Adipocyte (in vitro differentiated cells): Measurements from ENCODE around the gene CLDND1.

ENCODE experiments used
- DNase-seq: peaks from one replicate; pipeline ENCODE4 v3.0.0-alpha.2; 2015; ENCODE audit warnings: low read depth
- H3K27me3 ChIP-seq: replicated peaks from 2 replicates; pipeline ENCODE4 v1.7.0; 2013; ENCODE audit warnings: mild to moderate bottlenecking, low read length, moderate library complexity; ENCODE audit not compliant: control insufficient read depth, insufficient read depth
- H3K36me3 ChIP-seq: 2 replicates; pipeline ENCODE4 v1.7.0; 2013; ENCODE audit warnings: low read length, mild to moderate bottlenecking, moderate library complexity; ENCODE audit not compliant: control insufficient read depth, insufficient read depth, severe bottlenecking
- H3K4me1 ChIP-seq: 2 replicates; pipeline ENCODE4 v1.7.0; 2013; ENCODE audit warnings: mild to moderate bottlenecking, low read length, moderate library complexity; ENCODE audit not compliant: control insufficient read depth, insufficient read depth
- H3K4me3 ChIP-seq: 2 replicates; pipeline ENCODE4 v1.7.0; 2013; ENCODE audit warnings: mild to moderate bottlenecking, low read length, moderate library complexity
- H3K9ac ChIP-seq: 2 replicates; pipeline ENCODE4 v1.7.0; 2013; ENCODE audit warnings: mild to moderate bottlenecking, low read length, moderate library complexity
- H3K9me3 ChIP-seq: 2 replicates; pipeline ENCODE4 v1.7.0; 2013; ENCODE audit warnings: mild to moderate bottlenecking, low read length, moderate library complexity; ENCODE audit not compliant: control insufficient read depth

Gene CLDND1

DNA sequence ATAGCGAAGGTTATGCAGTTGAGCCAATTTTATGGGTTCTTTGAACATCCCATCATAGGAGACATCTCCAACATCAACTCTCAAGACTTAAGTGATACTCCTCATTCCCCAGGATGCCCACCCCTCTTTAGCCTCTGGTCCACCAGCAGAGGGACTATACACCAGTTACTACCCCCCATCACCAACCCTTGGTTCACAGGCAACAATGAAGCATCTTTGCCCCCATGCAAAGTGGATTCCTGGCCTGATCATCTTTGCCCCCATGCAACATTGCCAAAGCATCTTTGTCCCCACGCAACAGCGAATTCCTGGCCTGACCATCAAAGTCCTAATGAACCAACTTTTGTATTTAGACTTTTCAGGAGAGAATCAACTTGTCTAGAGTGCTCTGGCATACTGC is 28.1 kb upstream of the CLDND1 start:
- Histone ChIP-seq H3K36me3 (no peaks in the 10 kb centered on the region), H3K4me3 (no peak overlapping the region), H3K9ac (no peak overlapping the region), H3K4me1 (no peaks in the 10 kb centered on the region), H3K9me3 (no peaks in the 10 kb centered on the region), H3K27me3 (peaks cover 4% of the 10 kb centered on the region)
- DNase-seq: no peak

DNA sequence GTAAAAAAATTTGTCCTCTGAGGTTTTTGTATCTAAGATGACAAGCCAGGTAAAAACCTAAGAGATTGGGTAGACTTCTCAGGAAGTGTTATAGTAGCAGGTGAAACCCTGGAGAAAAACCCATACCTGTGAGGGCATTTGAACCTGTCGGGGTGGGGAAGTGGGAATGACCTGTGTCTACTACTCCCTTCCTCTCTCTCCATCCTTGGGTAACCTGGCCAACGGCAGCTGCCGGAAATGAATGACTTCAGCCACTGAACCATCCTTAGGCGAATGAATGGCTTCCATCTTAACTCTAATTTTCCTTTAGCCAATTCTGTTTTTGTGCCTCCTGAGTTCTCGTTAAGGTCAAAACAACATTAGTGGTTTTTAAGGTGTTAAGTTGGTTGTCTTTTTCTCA is 25.8 kb upstream of the CLDND1 start:
- H3K27me3 ChIP-seq: peaks cover 4% of the 10 kb centered on the region
- H3K9me3 ChIP-seq: no peaks in the 10 kb centered on the region
- no peaks in the 10 kb centered on the region for H3K4me1 ChIP-seq
- DNase-seq: no peak
- H3K36me3 ChIP-seq: no peaks in the 10 kb centered on the region
- H3K4me3 ChIP-seq: no peak overlapping the region
- no peak overlapping the region for H3K9ac ChIP-seq

DNA sequence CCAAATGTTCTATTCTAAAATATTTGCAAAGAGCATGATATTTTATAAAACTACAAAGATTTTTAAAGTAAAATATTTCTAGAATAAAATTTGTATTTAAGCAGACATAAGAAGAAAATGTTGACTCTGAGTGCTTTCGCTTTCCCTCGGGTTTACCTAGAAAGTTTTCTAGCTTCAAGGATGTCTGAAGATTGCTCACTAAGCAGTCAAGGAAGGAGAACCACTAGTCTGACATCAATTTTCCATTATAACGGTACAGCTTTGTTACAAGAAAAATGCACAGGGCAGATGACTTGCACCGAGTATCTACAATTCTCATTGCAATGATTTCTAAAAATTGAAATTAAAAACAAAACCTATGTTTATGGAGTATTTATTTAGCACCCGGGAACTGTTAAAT is 23.2 kb upstream of the CLDND1 start:
- H3K27me3 ChIP-seq: peaks cover 2% of the 10 kb centered on the region
- H3K4me3 ChIP-seq: no peak overlapping the region
- H3K36me3 ChIP-seq: no peaks in the 10 kb centered on the region
- H3K4me1 ChIP-seq: no peaks in the 10 kb centered on the region
- no peak for DNase-seq
- H3K9ac ChIP-seq: no peak overlapping the region
- H3K9me3 ChIP-seq: no peaks in the 10 kb centered on the region

DNA sequence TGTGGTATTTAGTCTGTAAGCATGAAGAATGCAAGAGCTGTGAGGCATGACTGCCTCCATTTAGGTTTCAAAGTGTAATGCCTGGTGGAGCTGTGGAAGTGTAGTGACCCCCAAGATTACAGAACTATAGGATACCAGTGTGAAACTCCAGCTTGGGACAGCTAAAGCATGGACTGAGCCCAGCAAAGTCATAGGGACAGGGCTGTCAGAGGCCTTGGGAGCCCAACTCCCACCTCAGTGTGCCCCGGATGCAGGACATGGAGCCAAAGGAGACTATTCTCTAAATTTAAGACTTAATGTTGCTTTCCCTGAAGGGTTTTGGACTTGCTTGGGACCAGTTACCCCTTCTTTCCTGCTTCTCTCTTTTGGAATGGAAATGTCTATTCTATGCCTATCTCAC is 19.9 kb upstream of the CLDND1 start:
- Histone ChIP-seq H3K27me3 (no peaks in the 10 kb centered on the region), H3K36me3 (no peaks in the 10 kb centered on the region), H3K4me1 (no peaks in the 10 kb centered on the region), H3K9ac (no peak overlapping the region), H3K9me3 (no peaks in the 10 kb centered on the region), H3K4me3 (no peak overlapping the region)
- no peak for DNase-seq

DNA sequence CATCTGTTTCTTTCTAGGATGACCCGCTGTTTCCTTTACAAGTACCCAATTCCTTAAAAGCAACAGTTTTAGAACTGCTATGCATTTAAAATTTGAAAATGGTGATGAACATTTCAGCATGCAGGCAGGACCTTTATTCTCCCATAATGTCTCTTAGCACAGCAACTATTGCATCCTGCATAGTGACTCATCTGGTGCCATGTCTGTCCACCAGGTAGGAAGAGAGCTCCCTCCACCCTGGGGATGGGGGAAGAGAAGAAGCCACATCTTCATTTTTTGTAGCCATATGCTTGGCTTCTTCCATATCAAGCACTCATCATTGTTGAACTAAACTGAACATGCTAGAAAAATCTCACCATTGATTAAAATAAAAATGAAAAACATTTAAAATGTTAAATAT is 19.0 kb upstream of the CLDND1 start:
- DNase-seq: no peak
- H3K36me3 ChIP-seq: no peaks in the 10 kb centered on the region
- H3K4me1 ChIP-seq: no peaks in the 10 kb centered on the region
- H3K27me3 ChIP-seq: no peaks in the 10 kb centered on the region
- H3K9me3 ChIP-seq: no peaks in the 10 kb centered on the region
- H3K4me3 ChIP-seq: no peak overlapping the region
- no peak overlapping the region for H3K9ac ChIP-seq

DNA sequence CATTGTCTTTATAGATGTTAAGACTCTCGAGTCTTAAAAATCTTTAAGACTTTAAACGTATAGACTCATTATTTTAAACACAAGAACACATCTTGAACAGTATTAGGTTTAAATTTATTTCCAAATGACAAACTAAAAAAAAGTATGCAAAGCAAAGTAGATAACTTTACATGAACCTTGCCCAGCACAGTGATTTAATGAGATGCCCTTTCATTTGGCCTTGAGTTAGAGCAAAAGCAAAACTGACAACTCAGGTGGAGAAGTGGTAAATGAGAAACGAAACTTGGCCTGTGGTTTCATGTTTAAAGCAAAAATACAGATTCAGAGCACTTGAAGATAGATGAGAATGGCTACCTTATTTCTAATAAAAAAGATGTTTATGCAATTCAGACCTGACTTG is 17.6 kb upstream of the CLDND1 start:
- no peaks in the 10 kb centered on the region for H3K9me3 ChIP-seq
- H3K9ac ChIP-seq: no peak overlapping the region
- H3K4me1 ChIP-seq: no peaks in the 10 kb centered on the region
- DNase-seq: no peak
- H3K27me3 ChIP-seq: no peaks in the 10 kb centered on the region
- no peak overlapping the region for H3K4me3 ChIP-seq
- no peaks in the 10 kb centered on the region for H3K36me3 ChIP-seq

DNA sequence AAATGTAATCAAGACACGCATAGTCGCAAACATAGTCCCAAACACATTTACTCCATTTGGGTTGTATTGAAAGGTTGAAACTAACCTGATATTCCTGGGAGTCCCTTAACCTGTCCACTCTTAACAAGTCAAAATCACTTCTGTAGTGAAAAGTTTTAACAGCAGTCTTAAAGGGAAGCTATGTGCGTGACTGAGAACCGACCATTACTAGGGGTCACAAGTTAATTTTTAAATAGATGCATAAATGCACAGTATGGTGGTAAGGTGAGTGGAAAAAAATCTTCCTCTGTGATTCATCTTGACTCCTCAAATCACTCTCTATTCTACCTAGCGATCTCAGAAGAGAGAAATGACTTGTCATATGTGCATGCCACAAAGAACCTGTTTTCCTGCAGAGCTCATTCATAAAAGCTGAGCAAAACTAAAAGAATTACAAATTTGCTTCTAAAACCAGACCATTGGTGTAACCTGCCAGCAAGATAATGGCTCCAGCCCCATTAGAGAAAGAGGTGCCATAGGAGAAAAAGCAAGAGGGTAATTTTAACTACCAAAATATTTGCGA is 13.8 kb upstream of the CLDND1 start:
- Histone ChIP-seq H3K36me3 (no peaks in the 10 kb centered on the region), H3K4me1 (no peaks in the 10 kb centered on the region), H3K27me3 (peaks cover 10% of the 10 kb centered on the region), H3K9me3 (no peaks in the 10 kb centered on the region), H3K4me3 (no peak overlapping the region), H3K9ac (no peak overlapping the region)
- no peak for DNase-seq

DNA sequence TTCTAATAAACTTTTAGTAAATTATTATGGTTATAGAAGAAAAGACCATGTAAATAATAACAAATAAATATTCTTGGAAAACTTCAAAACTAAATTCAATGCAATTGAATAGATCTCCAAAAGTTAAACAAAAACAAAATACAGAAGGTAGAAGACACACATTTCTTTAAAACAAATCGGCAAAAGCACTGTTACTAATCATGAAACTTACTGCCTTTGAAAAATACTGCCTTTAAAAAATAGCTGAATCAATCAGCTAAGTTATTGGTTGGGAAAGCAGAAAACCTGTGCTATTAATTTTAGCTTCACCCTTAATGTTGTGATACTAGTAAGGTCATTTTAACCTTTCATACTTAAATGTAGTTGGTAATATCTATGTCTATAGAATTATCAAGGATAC is 12.0 kb upstream of the CLDND1 start:
- H3K27me3 ChIP-seq: peaks cover 10% of the 10 kb centered on the region
- no peak overlapping the region for H3K4me3 ChIP-seq
- H3K4me1 ChIP-seq: no peaks in the 10 kb centered on the region
- no peaks in the 10 kb centered on the region for H3K9me3 ChIP-seq
- H3K36me3 ChIP-seq: no peaks in the 10 kb centered on the region
- no peak overlapping the region for H3K9ac ChIP-seq
- no peak for DNase-seq

DNA sequence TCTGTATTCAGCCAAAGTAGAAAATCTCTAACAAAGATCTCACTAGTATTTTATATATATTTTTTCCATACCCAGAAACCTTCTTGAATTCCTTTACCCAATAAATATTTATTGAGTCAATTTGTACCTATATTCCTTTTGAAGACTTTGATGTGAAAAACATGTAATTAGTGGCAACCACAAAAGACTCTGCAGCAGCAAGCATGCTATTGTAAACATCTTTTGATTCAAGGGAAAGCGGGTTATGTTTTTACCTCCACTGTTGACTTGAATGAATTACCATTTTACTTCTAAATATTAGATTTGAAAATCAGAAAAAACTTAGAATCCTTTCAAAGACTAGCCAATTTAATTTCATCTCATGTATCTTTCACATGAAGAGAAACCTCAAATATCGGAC is 11.5 kb upstream of the CLDND1 start:
- Histone ChIP-seq H3K4me3 (no peak overlapping the region), H3K9ac (no peak overlapping the region), H3K9me3 (no peaks in the 10 kb centered on the region), H3K27me3 (peaks cover 10% of the 10 kb centered on the region), H3K4me1 (no peaks in the 10 kb centered on the region), H3K36me3 (no peaks in the 10 kb centered on the region)
- DNase-seq: no peak

DNA sequence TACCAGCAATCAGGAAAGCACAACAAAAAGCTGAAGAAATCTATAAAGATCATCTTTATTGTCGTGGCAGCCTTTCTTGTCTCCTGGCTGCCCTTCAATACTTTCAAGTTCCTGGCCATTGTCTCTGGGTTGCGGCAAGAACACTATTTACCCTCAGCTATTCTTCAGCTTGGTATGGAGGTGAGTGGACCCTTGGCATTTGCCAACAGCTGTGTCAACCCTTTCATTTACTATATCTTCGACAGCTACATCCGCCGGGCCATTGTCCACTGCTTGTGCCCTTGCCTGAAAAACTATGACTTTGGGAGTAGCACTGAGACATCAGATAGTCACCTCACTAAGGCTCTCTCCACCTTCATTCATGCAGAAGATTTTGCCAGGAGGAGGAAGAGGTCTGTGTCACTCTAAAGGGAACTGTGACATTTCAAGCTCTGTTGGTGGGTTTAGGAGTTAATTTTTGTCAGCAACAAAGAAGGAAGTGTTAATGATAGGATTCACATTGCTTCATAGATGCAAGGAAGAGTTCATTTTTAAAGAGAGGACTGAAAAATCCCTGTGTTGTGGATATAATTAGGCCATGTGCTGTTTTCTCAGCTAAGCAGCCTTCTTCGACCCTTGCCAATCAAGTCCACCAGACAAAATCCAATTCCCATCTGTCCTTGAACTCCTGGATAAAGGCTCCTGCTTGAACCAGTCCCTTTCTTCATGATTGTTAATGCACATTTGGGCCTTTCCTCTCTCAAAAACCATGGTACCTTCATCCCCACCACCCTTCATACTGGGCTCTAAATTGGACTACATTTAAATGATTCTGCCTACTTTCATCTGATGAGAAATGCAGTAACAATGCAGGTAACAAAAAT is 10.2 kb upstream of the CLDND1 start:
- H3K4me1 ChIP-seq: no peaks in the 10 kb centered on the region
- no peaks in the 10 kb centered on the region for H3K9me3 ChIP-seq
- H3K4me3 ChIP-seq: no peak overlapping the region
- no peak for DNase-seq
- H3K36me3 ChIP-seq: no peaks in the 10 kb centered on the region
- peaks cover 10% of the 10 kb centered on the region for H3K27me3 ChIP-seq
- H3K9ac ChIP-seq: no peak overlapping the region

DNA sequence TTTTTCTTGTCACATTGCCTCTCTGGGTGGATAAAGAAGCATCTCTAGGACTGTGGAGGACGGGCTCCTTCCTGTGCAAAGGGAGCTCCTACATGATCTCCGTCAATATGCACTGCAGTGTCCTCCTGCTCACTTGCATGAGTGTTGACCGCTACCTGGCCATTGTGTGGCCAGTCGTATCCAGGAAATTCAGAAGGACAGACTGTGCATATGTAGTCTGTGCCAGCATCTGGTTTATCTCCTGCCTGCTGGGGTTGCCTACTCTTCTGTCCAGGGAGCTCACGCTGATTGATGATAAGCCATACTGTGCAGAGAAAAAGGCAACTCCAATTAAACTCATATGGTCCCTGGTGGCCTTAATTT is 9.6 kb upstream of the CLDND1 start:
- no peak for DNase-seq
- Histone ChIP-seq H3K4me3 (no peak overlapping the region), H3K36me3 (no peaks in the 10 kb centered on the region), H3K9me3 (no peaks in the 10 kb centered on the region), H3K9ac (no peak overlapping the region), H3K27me3 (peaks cover 10% of the 10 kb centered on the region), H3K4me1 (no peaks in the 10 kb centered on the region)
